Measurements from ENCODE around the gene ATP11A.

DNA sequence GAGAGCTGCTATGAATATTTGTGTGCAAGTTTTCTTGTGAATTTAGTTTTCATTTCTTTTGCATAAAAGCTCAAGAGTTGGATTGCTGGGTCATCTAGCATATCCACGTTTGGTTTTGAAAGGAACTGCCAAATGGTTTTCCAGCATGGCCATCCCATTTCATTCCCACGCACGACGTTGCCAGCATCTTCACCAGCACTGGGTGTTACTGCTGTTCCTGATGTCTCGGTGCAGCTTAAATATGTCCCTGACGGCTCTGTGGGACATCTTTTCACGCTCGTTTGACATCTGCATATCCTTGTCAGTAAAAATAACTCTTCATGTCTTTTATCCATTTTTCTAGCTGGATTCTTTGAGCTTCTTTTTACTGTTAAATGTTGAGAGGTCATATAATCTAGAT is 123.7 kb downstream of the ATP11A start:
- TF ChIP-seq, protein P1, sequence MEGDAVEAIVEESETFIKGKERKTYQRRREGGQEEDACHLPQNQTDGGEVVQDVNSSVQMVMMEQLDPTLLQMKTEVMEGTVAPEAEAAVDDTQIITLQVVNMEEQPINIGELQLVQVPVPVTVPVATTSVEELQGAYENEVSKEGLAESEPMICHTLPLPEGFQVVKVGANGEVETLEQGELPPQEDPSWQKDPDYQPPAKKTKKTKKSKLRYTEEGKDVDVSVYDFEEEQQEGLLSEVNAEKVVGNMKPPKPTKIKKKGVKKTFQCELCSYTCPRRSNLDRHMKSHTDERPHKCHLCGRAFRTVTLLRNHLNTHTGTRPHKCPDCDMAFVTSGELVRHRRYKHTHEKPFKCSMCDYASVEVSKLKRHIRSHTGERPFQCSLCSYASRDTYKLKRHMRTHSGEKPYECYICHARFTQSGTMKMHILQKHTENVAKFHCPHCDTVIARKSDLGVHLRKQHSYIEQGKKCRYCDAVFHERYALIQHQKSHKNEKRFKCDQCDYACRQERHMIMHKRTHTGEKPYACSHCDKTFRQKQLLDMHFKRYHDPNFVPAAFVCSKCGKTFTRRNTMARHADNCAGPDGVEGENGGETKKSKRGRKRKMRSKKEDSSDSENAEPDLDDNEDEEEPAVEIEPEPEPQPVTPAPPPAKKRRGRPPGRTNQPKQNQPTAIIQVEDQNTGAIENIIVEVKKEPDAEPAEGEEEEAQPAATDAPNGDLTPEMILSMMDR (tag by site-specific recombination; IDR thresholded peaks at IDR 0.05) = no peak
- TF ChIP-seq ATF2 (tag by site-specific recombination; IDR thresholded peaks at IDR 0.05; ENCODE audit: low read depth) (no peak), MZF1 (tag by site-specific recombination; IDR thresholded peaks at IDR 0.05; ENCODE audit: borderline replicate concordance) (no peak), ZNF239 (tag by site-specific recombination; IDR thresholded peaks at IDR 0.05) (no peak), KLF16 (tag by site-specific recombination; IDR thresholded peaks at IDR 0.05) (no peak), SETDB1 (IDR thresholded peaks at IDR 0.05; ENCODE audit: insufficient read length, low read length) (no peak), TCF7L2 (IDR thresholded peaks at IDR 0.05; ENCODE audit: borderline replicate concordance, low read depth, low read length) (no peak), ZBTB44 (tag by site-specific recombination; IDR thresholded peaks at IDR 0.05) (no peak), PBX3 (CRISPR knock-in tag; IDR thresholded peaks at IDR 0.05) (no peak), ZNF23 (tag by site-specific recombination; IDR thresholded peaks at IDR 0.05; ENCODE audit: borderline replicate concordance) (no peak), EGR2 (tag by site-specific recombination; IDR thresholded peaks at IDR 0.05; ENCODE audit: low read depth) (no peak)
- TF ChIP-seq, protein P2, sequence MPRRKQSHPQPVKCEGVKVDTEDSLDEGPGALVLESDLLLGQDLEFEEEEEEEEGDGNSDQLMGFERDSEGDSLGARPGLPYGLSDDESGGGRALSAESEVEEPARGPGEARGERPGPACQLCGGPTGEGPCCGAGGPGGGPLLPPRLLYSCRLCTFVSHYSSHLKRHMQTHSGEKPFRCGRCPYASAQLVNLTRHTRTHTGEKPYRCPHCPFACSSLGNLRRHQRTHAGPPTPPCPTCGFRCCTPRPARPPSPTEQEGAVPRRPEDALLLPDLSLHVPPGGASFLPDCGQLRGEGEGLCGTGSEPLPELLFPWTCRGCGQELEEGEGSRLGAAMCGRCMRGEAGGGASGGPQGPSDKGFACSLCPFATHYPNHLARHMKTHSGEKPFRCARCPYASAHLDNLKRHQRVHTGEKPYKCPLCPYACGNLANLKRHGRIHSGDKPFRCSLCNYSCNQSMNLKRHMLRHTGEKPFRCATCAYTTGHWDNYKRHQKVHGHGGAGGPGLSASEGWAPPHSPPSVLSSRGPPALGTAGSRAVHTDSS (tag by site-specific recombination; IDR thresholded peaks at IDR 0.05) = no peak

Measured in HEK293 (cell line).